Activated CD4-positive, alpha-beta memory T cell treated with anti-CD3 and anti-CD28 coated beads, Interleukin-2, amount 10 ng/mL, durations not matched to agents 7 days and 5 days (primary cell): ENCODE results near the gene PLCB2. TPM values are rescaled to one million over a fixed set of nuclear protein-coding genes. Genes with fewer than 3 reads are reported as not detected.

Source experiments
- CTCF ChIA-PET: fragments of 350-600 bp; sonication (Branson Sonifier 250); formaldehyde crosslinking; loops from one replicate; lab custom pipeline; 2021; ENCODE audit warnings: antibody characterized with exemption, inconsistent platforms; lab: Charles Lee
- POLR2A ChIA-PET: fragments of 350-600 bp; sonication (Branson Sonifier 250); formaldehyde crosslinking; loops from one replicate; lab custom pipeline; 2021; ENCODE audit warnings: antibody characterized with exemption; lab: Charles Lee
- DNase-seq: peaks from one replicate; pipeline ENCODE4 v3.0.0-alpha.2; 2020
- H3K27ac Mint-ChIP-seq: one replicate; pipeline ENCODE4 v1.8.0; 2021; ENCODE audit warnings: mild to moderate bottlenecking, mixed read lengths
- H3K27me3 Mint-ChIP-seq: one replicate; pipeline ENCODE4 v1.8.0; 2021; ENCODE audit warnings: mixed read lengths
- H3K36me3 Mint-ChIP-seq: one replicate; pipeline ENCODE4 v1.8.0; 2021; ENCODE audit warnings: low read depth, mixed read lengths
- H3K4me1 Mint-ChIP-seq: one replicate; pipeline ENCODE4 v1.8.0; 2021; ENCODE audit warnings: mixed read lengths
- H3K4me3 Mint-ChIP-seq: one replicate; pipeline ENCODE4 v1.8.0; 2021; ENCODE audit warnings: mild to moderate bottlenecking, mixed read lengths
- H3K9me3 Mint-ChIP-seq: one replicate; pipeline ENCODE4 v1.8.0; 2021; ENCODE audit warnings: mixed read lengths
- total RNA-seq, 2 experiments: library from RNA; stranded (reverse); gene quantifications; one replicate each; pipeline ENCODE4 v1.2.3, GENCODE V29; 2021

Gene PLCB2
- total RNA-seq, 2 experiments from 2014 or later: 140 TPM

- Mint-ChIP-seq H3K27ac (no peak overlapping the region), H3K9me3 (no peaks in the 10 kb centered on the region), H3K4me1 (peaks cover 2% of the 10 kb centered on the region), H3K4me3 (no peak overlapping the region), H3K36me3 (no peaks in the 10 kb centered on the region), H3K27me3 (no peaks in the 10 kb centered on the region)
- no peak for DNase-seq
- POLR2A ChIA-PET: interaction anchor here (1.1 kb wide), 1 partner anchor 70 kb away, joined by 3 read pairs; no protein-coding TSS in a partner anchor
- CTCF ChIA-PET: interaction anchor here (1.5 kb wide), 1 partner anchor 12 kb away, joined by 5 read pairs; no protein-coding TSS in a partner anchor
These were observed 40.1 kb downstream of the PLCB2 start for GRCh38 chr15:40267670-40268069.

GRCh38 chr15:40266828-40267304, 40.9 kb downstream of the PLCB2 start:
- Mint-ChIP-seq H3K27me3 (peaks cover 3% of the 10 kb centered on the region), H3K9me3 (no peaks in the 10 kb centered on the region), H3K27ac (no peak overlapping the region), H3K36me3 (no peaks in the 10 kb centered on the region), H3K4me3 (no peak overlapping the region), H3K4me1 (peaks cover 2% of the 10 kb centered on the region)
- ChIA-PET CTCF (interaction anchor here (1.5 kb wide), 1 partner anchor 13 kb away, joined by 5 read pairs; no protein-coding TSS in a partner anchor), POLR2A (interaction anchor here (1.1 kb wide), 1 partner anchor 71 kb away, joined by 3 read pairs; no protein-coding TSS in a partner anchor)
- DNase-seq: no peak

- no peak for DNase-seq
- no peak overlapping the region for H3K27ac Mint-ChIP-seq
These were observed 41.9 kb downstream of the PLCB2 start for GRCh38 chr15:40265875-40266274.

GRCh38 chr15:40265355-40265754, 42.4 kb downstream of the PLCB2 start:
- Mint-ChIP-seq H3K9me3 (no peaks in the 10 kb centered on the region), H3K27me3 (peaks cover 7% of the 10 kb centered on the region), H3K4me1 (peaks cover 2% of the 10 kb centered on the region), H3K36me3 (no peaks in the 10 kb centered on the region), H3K27ac (no peak overlapping the region), H3K4me3 (no peak overlapping the region)
- POLR2A ChIA-PET: no interaction called here
- CTCF ChIA-PET: interaction anchor here (4.5 kb wide), 1 partner anchor 9 kb away, joined by 30 read pairs; no protein-coding TSS in a partner anchor
- DNase-seq: no peak

More at GRCh38 chr15:40265875-40266274, 41.9 kb downstream of the PLCB2 start:
- H3K4me3 Mint-ChIP-seq: no peak overlapping the region
- H3K36me3 Mint-ChIP-seq: no peaks in the 10 kb centered on the region
- ChIA-PET CTCF (interaction anchor here (4.5 kb wide), 1 partner anchor 9 kb away, joined by 30 read pairs; no protein-coding TSS in a partner anchor), POLR2A (no interaction called here)
- H3K9me3 Mint-ChIP-seq: no peaks in the 10 kb centered on the region
- peaks cover 2% of the 10 kb centered on the region for H3K4me1 Mint-ChIP-seq
- peaks cover 7% of the 10 kb centered on the region for H3K27me3 Mint-ChIP-seq

GRCh38 chr15:40264321-40265153, 43.2 kb downstream of the PLCB2 start:
- Mint-ChIP-seq H3K4me1 (no peaks in the 10 kb centered on the region), H3K27ac (no peak overlapping the region), H3K4me3 (no peak overlapping the region), H3K9me3 (no peaks in the 10 kb centered on the region), H3K36me3 (no peaks in the 10 kb centered on the region), H3K27me3 (peaks cover 11% of the 10 kb centered on the region)
- CTCF ChIA-PET: interaction anchor here (1.0 to 4.5 kb wide), 5 partner anchors 10 to 79 kb away, joined by 3 to 30 read pairs (median 7); no protein-coding TSS in a partner anchor
- POLR2A ChIA-PET: no interaction called here
- DNase-seq: no peak

GRCh38 chr15:40263024-40263754, 44.5 kb downstream of the PLCB2 start:
- Mint-ChIP-seq H3K9me3 (no peaks in the 10 kb centered on the region), H3K27me3 (peaks cover 11% of the 10 kb centered on the region), H3K27ac (no peak overlapping the region), H3K4me1 (no peaks in the 10 kb centered on the region), H3K36me3 (no peaks in the 10 kb centered on the region), H3K4me3 (no peak overlapping the region)
- CTCF ChIA-PET: interaction anchor here (0.7 to 4.5 kb wide), 5 partner anchors 9 to 74 kb away, joined by 3 to 30 read pairs (median 7); no protein-coding TSS in a partner anchor
- POLR2A ChIA-PET: interaction anchor here (1.4 kb wide), 1 partner anchor 12 kb away, joined by 3 read pairs; no protein-coding TSS in a partner anchor
- no peak for DNase-seq

- H3K27ac Mint-ChIP-seq: no peak overlapping the region
- no peak for DNase-seq
- no peaks in the 10 kb centered on the region for H3K36me3 Mint-ChIP-seq
- H3K9me3 Mint-ChIP-seq: no peaks in the 10 kb centered on the region
- peaks cover 19% of the 10 kb centered on the region for H3K27me3 Mint-ChIP-seq
- H3K4me3 Mint-ChIP-seq: no peak overlapping the region
- ChIA-PET POLR2A (no interaction called here), CTCF (interaction anchor here (1.4 kb wide), 1 partner anchor 42 kb away, joined by 3 read pairs; no protein-coding TSS in a partner anchor)
- H3K4me1 Mint-ChIP-seq: peaks cover 2% of the 10 kb centered on the region
These were observed 48.7 kb downstream of the PLCB2 start for GRCh38 chr15:40259021-40259420.

- Mint-ChIP-seq H3K27ac (no peak overlapping the region), H3K36me3 (no peaks in the 10 kb centered on the region), H3K4me1 (peaks cover 5% of the 10 kb centered on the region), H3K4me3 (no peak overlapping the region), H3K9me3 (no peaks in the 10 kb centered on the region), H3K27me3 (peaks cover 23% of the 10 kb centered on the region)
- POLR2A ChIA-PET: interaction anchor here (0.7 kb wide), 1 partner anchor 11 kb away, joined by 3 read pairs; no protein-coding TSS in a partner anchor
- DNase-seq: no peak
- CTCF ChIA-PET: interaction anchor here (1.4 kb wide), 1 partner anchor 41 kb away, joined by 3 read pairs; no protein-coding TSS in a partner anchor
These were observed 49.2 kb downstream of the PLCB2 start for GRCh38 chr15:40258544-40258943.

- Mint-ChIP-seq H3K4me1 (peaks cover 10% of the 10 kb centered on the region), H3K36me3 (no peaks in the 10 kb centered on the region), H3K4me3 (no peak overlapping the region), H3K27me3 (peaks cover 30% of the 10 kb centered on the region), H3K27ac (no peak overlapping the region), H3K9me3 (no peaks in the 10 kb centered on the region)
- ChIA-PET POLR2A (interaction anchor here (0.7 kb wide), 1 partner anchor 10 kb away, joined by 3 read pairs; no protein-coding TSS in a partner anchor), CTCF (interaction anchor here (1.4 kb wide), 1 partner anchor 40 kb away, joined by 3 read pairs; no protein-coding TSS in a partner anchor)
- DNase-seq: no peak
These were observed 49.9 kb downstream of the PLCB2 start for GRCh38 chr15:40257656-40258450.

GRCh38 chr15:40256638-40257235, 51.0 kb downstream of the PLCB2 start:
- H3K27ac Mint-ChIP-seq: no peak overlapping the region
- peaks cover 31% of the 10 kb centered on the region for H3K27me3 Mint-ChIP-seq
- H3K4me3 Mint-ChIP-seq: no peak overlapping the region
- ChIA-PET POLR2A (no interaction called here), CTCF (no interaction called here)
- H3K9me3 Mint-ChIP-seq: no peaks in the 10 kb centered on the region
- peaks cover 10% of the 10 kb centered on the region for H3K4me1 Mint-ChIP-seq
- no peak for DNase-seq
- no peaks in the 10 kb centered on the region for H3K36me3 Mint-ChIP-seq

GRCh38 chr15:40255033-40255432, 52.7 kb downstream of the PLCB2 start:
- POLR2A ChIA-PET: interaction anchor here (1.1 kb wide), 1 partner anchor 16 kb away, joined by 3 read pairs; the partner anchor contains the start of gene PAK6
- Mint-ChIP-seq H3K27me3 (peaks cover 39% of the 10 kb centered on the region), H3K4me3 (no peak overlapping the region), H3K27ac (no peak overlapping the region), H3K4me1 (peaks cover 10% of the 10 kb centered on the region), H3K9me3 (no peaks in the 10 kb centered on the region), H3K36me3 (no peaks in the 10 kb centered on the region)
- CTCF ChIA-PET: interaction anchor here (0.6 to 2.0 kb wide), 5 partner anchors 9 to 103 kb away, joined by 4 to 7 read pairs (median 4); no protein-coding TSS in a partner anchor
- no peak for DNase-seq
